Fibroblast of gingiva (primary cell): ENCODE results near the gene SYNJ2BP.
"Not testable (repeated sequence)": the region's sequence is repeated elsewhere in the genome, so short reads cannot be mapped to it uniquely, and the experiment has no call there.

Source experiments
- DNase-seq: peaks from one replicate; pipeline ENCODE4 v3.0.0-alpha.2; 2011; ENCODE audit warnings: low read depth

The SYNJ2BP gene, protein sequence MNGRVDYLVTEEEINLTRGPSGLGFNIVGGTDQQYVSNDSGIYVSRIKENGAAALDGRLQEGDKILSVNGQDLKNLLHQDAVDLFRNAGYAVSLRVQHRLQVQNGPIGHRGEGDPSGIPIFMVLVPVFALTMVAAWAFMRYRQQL

DNA sequence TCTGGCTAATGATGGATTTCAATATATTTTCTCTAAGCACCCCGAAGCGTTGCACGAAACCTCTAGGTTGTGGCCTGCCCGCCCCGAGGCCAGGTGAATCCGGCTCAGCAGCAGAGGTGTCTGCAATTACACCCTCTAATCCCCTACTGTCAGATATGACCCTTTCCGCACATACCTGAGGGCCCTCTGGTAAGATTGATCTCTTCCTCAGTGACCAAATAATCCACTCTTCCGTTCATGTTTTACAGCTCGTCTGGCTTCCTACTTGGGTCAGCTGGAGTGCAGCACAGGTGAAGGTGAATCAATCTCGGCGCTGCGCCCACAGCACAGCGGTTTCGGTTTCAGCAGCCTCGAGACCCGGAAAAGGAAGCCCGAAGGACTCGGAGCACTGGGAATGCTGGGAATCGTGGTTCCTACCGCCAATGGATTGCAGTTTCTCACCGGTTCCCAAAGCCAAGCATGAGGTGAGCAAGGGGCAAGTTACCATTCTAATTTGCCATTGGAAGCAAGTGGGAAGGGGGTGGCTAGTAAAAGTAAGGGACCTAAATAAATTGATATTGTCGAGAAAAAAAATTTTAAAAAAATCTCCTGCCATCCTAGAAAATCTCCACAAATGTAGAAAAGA is at the start of gene SYNJ2BP:
Gene SYNJ2BP (minus strand): TSS at position 366 of the 625 bp plus-strand sequence. CDS start 127 bp downstream, at position 239.
- DNase-seq, result peak; percentile 51

- no peak for DNase-seq
Observed at GRCh38 chr14:70454731-70455130, 37.8 kb upstream of the SYNJ2BP start.

DNA sequence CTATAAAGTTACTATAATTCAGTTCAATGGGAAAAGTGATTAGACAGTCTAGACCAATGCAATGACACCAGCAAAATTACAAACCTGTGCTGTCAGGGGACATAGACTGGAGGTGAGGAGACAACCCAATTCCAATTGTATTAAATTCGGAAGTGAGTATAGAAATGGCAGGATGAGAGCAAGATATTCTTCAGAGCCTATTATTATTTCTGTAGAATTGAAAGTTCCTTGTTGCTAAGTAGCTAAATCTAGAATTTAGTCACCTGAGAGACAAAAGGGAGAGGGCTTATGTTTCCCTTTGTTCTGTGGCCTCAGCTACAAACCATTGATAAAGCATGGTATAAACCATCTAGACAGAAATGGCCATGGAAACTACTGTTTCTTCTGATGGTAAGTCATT is 35.0 kb upstream of the SYNJ2BP start, which contains the start of gene ADAM21:
Gene ADAM21 (plus strand): TSS at position 301 of the 400 bp plus-strand sequence. CDS start 5,326 bp downstream, outside the sequence.
- no peak for DNase-seq

DNA sequence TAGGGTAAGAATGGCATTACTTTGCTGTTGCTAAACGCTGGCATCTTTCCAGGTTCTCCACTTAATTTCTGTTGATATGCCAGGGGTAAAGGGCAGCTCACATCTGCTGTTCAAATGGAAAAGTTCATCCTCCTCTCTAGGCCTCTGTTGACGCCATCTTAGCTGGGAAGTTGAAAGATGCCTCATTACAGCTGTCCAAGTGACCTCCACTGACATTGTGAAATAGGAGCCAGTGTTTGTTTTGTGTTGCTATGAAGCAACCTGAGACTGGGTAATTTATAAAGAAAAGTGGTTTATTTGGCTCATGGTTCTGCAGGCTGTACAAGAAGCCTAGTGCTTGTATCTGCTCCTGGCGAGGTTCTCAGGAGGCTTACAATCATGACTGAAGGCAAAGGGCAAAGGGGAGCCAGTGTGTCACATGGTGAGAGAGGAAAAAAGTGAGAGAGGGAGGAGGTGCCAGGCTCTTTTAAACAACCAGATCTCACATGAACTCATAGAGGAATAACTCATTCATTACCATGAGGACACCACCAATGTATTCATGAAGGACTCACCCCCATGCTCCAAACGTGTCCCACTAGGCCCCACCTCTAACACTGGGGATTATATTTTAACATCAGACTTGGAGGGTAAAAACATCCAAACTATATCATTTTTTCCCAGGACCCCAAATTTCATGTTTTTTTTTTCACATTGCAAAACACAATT is 31.9 kb upstream of the SYNJ2BP start:
- DNase-seq, result peak; percentile 78

DNA sequence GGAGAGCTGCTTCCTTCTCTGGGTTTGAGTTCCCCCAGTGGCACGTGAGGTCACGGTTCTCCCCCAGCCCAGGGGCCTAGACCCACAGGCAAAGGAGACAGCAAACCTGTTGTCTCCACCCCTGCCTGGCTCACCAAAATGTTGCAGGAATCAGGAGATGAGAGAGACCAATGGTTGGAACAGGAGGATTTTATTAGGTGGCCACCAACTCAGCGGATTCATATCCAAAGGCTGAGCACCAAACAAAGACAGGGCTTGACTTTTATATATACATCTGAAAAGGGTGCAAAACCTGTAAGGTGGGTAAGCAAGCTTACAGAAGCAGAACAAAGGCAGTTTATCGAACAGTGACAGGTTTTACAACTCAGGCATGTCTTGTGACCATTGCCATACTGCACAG is 25.9 kb upstream of the SYNJ2BP start:
- no peak for DNase-seq

DNA sequence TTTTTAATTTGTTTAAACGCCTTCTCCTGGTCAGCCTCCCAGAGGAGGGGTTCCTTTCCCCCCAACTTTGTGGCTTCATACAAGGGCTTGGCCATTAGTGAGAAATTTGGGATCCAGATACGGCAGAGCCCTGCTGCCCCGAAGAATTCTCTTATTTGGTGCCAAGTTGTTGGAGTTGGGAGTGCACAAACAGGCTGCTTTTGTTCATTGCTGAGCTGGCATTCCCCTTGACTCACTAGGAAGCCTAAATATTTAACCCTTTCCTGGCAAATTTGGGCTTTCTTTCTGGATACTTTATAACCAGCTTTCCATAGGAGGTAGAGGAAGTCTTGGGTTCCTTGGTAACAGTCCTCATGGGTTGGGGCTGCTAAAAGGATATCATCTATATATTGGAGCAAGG is 24.8 kb upstream of the SYNJ2BP start:
- no peak for DNase-seq

- no peak for DNase-seq
Observed at GRCh38 chr14:70436867-70437266, 20.0 kb upstream of the SYNJ2BP start.

DNA sequence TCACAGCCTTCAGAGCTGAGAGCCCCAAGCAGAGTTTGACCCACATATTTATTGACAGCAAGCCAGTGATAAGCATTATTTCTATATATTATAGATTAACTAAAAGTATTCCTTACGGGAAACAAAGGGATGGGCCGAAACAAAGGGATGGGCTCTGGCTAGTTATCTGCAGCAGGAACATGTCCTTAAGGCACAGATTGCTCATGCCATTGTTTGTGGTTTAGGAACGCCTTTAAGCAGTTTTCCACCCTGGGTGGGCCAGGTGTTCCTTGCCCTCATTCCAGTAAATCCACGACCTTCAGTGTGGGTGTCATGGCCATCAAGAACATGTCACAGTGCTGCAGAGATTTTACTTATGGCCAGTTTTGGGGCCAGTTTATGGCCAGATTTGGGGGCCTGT is 9.7 kb upstream of the SYNJ2BP start:
- not testable (repeated sequence) for DNase-seq

GRCh38 chr14:70425354-70425753 is 8.5 kb upstream of the SYNJ2BP start:
- no peak for DNase-seq

DNA sequence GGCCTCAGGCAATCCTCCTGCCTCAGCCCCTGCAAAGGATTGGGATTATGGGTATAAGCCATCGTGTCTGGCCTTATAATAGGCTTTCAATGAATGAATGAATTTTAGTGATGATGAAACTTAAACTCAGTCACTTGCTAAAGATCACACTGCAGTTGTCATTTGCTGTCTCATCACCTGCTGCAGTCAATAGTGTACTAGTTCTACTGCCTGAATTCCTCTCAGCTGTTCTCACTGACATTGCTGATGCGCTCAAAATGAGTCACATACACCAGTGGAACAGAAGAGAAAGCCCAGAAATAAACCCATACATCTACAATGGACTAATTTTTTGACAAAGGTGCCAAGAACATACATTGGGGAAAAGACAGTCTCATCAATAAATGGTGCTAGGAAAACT is 5.6 kb upstream of the SYNJ2BP start:
- no peak for DNase-seq

DNA sequence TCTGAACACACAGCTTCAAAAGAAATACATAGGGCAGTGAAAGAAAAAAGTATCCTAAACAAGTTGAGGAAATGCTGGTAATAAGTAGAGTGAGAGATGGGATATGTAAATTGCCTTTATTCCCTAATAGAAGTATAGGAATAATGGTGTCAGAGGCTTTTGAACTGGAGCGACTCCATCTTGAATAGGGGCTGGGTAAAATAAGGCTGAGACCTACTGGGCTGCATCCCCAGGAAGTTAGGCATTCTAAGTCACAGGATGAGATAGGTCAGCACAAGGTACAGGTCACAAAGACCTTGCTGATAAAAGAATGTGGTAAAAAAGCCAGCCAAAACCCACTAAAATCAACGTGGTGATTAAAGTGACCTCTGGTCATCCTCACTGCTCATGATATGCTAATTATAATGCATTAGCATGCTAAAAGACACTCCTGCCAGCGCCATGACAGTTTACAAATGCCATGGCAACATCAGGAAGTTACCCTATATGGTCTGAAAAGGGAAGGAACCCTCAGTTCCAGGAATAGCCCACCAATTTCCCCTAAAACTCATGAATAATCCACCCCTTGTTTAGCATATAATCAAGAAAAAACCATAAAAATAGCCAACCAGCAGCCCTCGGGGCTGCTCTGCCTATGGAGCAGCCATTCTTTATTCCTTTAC is 2.5 kb upstream of the SYNJ2BP start:
- DNase-seq, result not testable (repeated sequence)

DNA sequence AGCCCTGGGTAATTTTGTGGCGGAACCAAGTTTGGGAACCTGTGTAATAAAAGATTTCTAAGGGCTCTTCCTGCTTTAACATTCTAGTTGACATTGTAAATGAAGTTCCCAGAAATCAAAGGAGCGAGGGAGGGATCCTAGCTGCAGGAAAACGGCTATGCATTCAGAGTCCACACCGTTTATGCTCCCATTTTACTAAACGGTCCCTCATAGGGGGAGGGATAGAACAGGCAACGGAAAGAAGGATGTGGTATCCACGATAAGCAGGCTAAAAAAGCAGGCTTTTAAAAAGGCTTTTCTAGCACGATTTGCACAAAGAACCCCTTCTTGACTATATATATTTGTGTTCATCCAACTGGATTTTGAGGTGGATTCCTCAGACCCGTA is 559 bp downstream of the SYNJ2BP start:
- DNase-seq, result no peak

GRCh38 chr14:70415788-70416187 is 1.1 kb downstream of the SYNJ2BP start:
- no peak for DNase-seq

GRCh38 chr14:70407621-70408020 is 9.3 kb downstream of the SYNJ2BP start:
- no peak for DNase-seq

GRCh38 chr14:70406216-70406615 is 10.7 kb downstream of the SYNJ2BP start:
- DNase-seq, result not testable (repeated sequence)

DNA sequence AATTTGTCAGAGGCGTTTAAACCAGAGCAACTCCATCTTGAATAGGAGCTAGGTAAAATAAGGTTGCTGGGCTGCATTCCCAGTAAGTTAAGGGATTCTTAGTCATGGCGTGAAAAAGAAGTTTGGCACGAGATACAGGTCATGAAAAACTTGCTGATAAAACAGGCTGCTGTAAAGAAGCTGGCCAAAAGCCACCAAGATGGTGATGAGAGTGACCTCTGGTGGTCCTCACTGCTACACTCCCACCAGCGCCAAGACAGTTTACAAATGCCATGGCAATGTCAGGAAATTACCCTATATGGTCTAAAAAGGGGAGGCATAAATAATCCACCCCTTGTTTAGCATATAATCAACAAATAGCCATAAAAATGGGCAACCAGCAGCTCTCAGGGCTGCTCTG is 13.6 kb downstream of the SYNJ2BP start:
- not testable (repeated sequence) for DNase-seq

DNA sequence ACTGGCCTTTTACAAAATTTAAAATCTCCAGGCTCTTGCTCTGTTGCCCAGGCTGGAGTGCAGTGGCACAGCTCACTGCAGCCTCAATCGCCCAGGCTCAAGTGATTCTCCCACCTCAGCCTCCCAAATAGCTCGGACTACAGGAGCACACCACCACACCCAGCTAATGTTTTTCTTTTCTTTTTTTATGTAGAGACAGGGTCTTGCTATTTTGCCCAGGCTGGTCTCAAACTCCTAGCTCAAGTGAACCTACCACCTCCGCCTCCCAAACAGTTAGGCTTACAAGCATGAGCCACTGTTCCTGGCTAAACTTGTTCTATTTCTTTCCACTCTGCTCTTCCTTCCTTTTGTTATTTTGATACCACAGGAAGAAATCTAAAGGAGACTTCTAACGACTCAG is 15.2 kb downstream of the SYNJ2BP start:
- DNase-seq, result no peak

GRCh38 chr14:70398706-70399431 is 18.0 kb downstream of the SYNJ2BP start:
- no peak for DNase-seq

DNA sequence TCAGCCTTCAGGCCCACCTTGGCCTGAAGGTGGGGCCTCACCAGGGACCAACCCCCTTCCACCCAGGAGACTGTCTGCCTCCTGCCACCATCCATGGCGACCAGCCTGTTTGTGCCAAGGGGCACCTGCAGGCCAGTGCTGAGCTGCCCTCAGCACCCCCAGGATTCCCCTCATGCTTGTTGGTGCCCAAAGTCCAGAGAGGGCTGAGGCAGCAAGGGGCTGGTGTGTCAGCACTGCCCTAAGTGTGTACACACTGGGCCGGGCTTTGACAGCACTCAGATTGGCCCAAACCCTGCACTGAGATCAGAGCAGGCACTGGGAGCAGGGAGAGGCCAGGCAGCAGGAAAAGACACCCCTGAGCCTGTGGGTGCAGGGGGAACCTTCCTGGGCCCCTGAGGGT is 18.6 kb downstream of the SYNJ2BP start:
- no peak for DNase-seq

GRCh38 chr14:70397746-70398145 is 19.1 kb downstream of the SYNJ2BP start:
- no peak for DNase-seq

GRCh38 chr14:70394674-70395306 is 22.1 kb downstream of the SYNJ2BP start:
- no peak for DNase-seq

- peak; percentile 54 for DNase-seq
Observed at GRCh38 chr14:70392676-70393075, 24.2 kb downstream of the SYNJ2BP start.
